ENCODE measurements around the gene ADAMTSL1.

ADAMTSL1 gene

GRCh38 chr9:18775241-18775640 is 301.3 kb downstream of the ADAMTSL1 start:
- DNase-seq (ENCODE audit: low read depth in 2 of 2) = no peak

GRCh38 chr9:18775930-18776329 is 302.0 kb downstream of the ADAMTSL1 start:
- DNase-seq (ENCODE audit: low read depth in 2 of 2) = no peak

- DNase-seq (ENCODE audit: low read depth in 2 of 2) = no peak
Observed at GRCh38 chr9:18776836-18777820, 303.2 kb downstream of the ADAMTSL1 start.

- no peak for DNase-seq (ENCODE audit: low read depth in 2 of 2)
Observed at GRCh38 chr9:18778147-18778546, 304.2 kb downstream of the ADAMTSL1 start.

- no peak for DNase-seq (ENCODE audit: low read depth in 2 of 2)
Observed at GRCh38 chr9:18778846-18779245, 304.9 kb downstream of the ADAMTSL1 start.

GRCh38 chr9:18783909-18784308 is 310.0 kb downstream of the ADAMTSL1 start:
- DNase-seq (ENCODE audit: low read depth in 2 of 2) = no peak

GRCh38 chr9:18785604-18786003 is 311.7 kb downstream of the ADAMTSL1 start:
- no peak for DNase-seq (ENCODE audit: low read depth in 2 of 2)

GRCh38 chr9:18786196-18786595 is 312.2 kb downstream of the ADAMTSL1 start:
- DNase-seq (ENCODE audit: low read depth in 2 of 2) = no peak

- DNase-seq (ENCODE audit: low read depth in 2 of 2) = no peak
Observed at GRCh38 chr9:18786911-18787650, 313.1 kb downstream of the ADAMTSL1 start.

- DNase-seq (ENCODE audit: low read depth in 2 of 2) = no peak
Observed at GRCh38 chr9:18788256-18788655, 314.3 kb downstream of the ADAMTSL1 start.

- no peak for DNase-seq (ENCODE audit: low read depth in 2 of 2)
Observed at GRCh38 chr9:18791074-18791473, 317.1 kb downstream of the ADAMTSL1 start.

GRCh38 chr9:18793122-18793521 is 319.2 kb downstream of the ADAMTSL1 start:
- no peak for DNase-seq (ENCODE audit: low read depth in 2 of 2)

GRCh38 chr9:18795947-18796671 is 322.2 kb downstream of the ADAMTSL1 start:
- DNase-seq (ENCODE audit: low read depth in 2 of 2) = no peak

GRCh38 chr9:18796696-18797270 is 322.8 kb downstream of the ADAMTSL1 start:
- no peak for DNase-seq (ENCODE audit: low read depth in 2 of 2)

- DNase-seq (ENCODE audit: low read depth in 2 of 2) = no peak
Observed at GRCh38 chr9:18798106-18798505, 324.2 kb downstream of the ADAMTSL1 start.

- DNase-seq (ENCODE audit: low read depth in 2 of 2) = no peak
Observed at GRCh38 chr9:18798508-18799290, 324.7 kb downstream of the ADAMTSL1 start.

- DNase-seq (ENCODE audit: low read depth in 2 of 2) = no peak
Observed at GRCh38 chr9:18799428-18799827, 325.5 kb downstream of the ADAMTSL1 start.

GRCh38 chr9:18800579-18800978 is 326.6 kb downstream of the ADAMTSL1 start:
- DNase-seq (ENCODE audit: low read depth in 2 of 2) = no peak

- DNase-seq (ENCODE audit: low read depth in 2 of 2) = no peak
Observed at GRCh38 chr9:18805386-18805785, 331.4 kb downstream of the ADAMTSL1 start.

GRCh38 chr9:18806232-18807080 is 332.5 kb downstream of the ADAMTSL1 start:
- no peak for DNase-seq (ENCODE audit: low read depth in 2 of 2)

Data from stimulated activated CD4-positive, alpha-beta T cell treated with anti-CD3 and anti-CD28 coated beads, Interleukin-15, amount 100 ng/mL, for 48 hours (primary cell).